GM19455 (cell line): ENCODE results near the gene TMEM259.

ENCODE experiments used
- ATAC-seq: cut with Tn5 transposase; IDR thresholded peaks from one replicate; pipeline ENCODE4 v1.9.1; 2021; ENCODE audit not compliant: unreplicated experiment

The TMEM259 gene

GRCh38 chr19:964116-964520, 56.8 kb downstream of the TMEM259 start:
- ATAC-seq = no peak

- ATAC-seq = no peak
Observed at GRCh38 chr19:963486-963951, 57.4 kb downstream of the TMEM259 start.

- no peak for ATAC-seq
Observed at GRCh38 chr19:962683-963400, 58.1 kb downstream of the TMEM259 start.

- no peak for ATAC-seq
Observed at GRCh38 chr19:961866-962620, 58.9 kb downstream of the TMEM259 start.

DNA sequence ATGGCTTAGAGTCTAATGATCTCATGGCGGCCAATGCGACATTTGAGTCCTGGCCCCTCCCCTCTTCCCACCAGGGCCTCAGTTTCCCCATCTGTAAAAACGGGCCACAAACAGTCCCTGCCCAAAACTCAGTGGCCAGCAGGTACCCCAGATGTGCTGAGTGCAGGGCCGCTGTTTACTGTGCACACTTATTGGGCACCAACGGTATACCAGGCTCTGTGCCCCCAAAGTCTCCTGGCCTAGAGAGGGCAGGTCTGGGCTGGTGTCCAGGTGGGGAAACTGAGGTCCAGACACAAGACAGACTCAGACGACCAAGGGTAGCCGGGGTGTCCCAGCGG, 60.4 kb downstream of the TMEM259 start:
- no peak for ATAC-seq

DNA sequence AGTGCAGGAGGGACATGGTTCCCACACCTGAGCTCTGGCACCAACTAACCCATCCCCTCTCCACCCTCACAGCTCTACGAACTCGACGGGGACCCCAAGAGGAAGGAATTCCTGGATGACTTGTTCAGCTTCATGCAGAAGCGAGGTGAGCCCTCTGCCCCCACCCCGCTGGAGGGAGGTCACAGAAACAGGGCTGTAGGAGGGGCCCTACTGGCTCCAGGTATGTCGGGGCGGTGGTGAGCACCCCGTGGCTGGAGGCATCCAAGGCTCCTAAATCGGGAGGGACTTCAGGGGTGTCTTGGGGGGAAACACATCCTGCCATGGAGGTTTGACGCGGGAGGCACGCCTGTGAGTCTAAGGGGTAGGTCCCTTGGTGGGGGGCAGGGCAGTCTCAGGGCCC, 60.9 kb downstream of the TMEM259 start:
- ATAC-seq = no peak
